GM21786 (cell line): ENCODE data around the gene SUGP1.
"Not testable (repeated sequence)": the region's sequence is repeated elsewhere in the genome, so short reads cannot be mapped to it uniquely, and the experiment has no call there.

ENCODE experiments used
- ATAC-seq: cut with Tn5 transposase; IDR thresholded peaks from one replicate; pipeline ENCODE4 v1.9.1; 2021; ENCODE audit not compliant: unreplicated experiment

The SUGP1 gene

GRCh38 chr19:19268453-19269385 is 51.6 kb downstream of the SUGP1 start:
- no peak for ATAC-seq

GRCh38 chr19:19267305-19267704 is 53.0 kb downstream of the SUGP1 start:
- ATAC-seq, result no peak

- ATAC-seq, result no peak
Measured at GRCh38 chr19:19263886-19264487, 56.3 kb downstream of the SUGP1 start.

- ATAC-seq, result no peak
Measured at GRCh38 chr19:19262190-19263057, 57.9 kb downstream of the SUGP1 start.

- no peak for ATAC-seq
Measured at GRCh38 chr19:19261350-19262189, 58.7 kb downstream of the SUGP1 start.

GRCh38 chr19:19260417-19261214 is 59.7 kb downstream of the SUGP1 start:
- no peak for ATAC-seq

GRCh38 chr19:19259741-19260140 is 60.6 kb downstream of the SUGP1 start:
- no peak for ATAC-seq

GRCh38 chr19:19258589-19259338 is 61.5 kb downstream of the SUGP1 start:
- no peak for ATAC-seq

- no peak for ATAC-seq
Measured at GRCh38 chr19:19257836-19258588, 62.3 kb downstream of the SUGP1 start.

GRCh38 chr19:19257137-19257536 is 63.2 kb downstream of the SUGP1 start:
- no peak for ATAC-seq

- no peak for ATAC-seq
Measured at GRCh38 chr19:19256072-19256969, 64.0 kb downstream of the SUGP1 start.

GRCh38 chr19:19253409-19253808 is 66.9 kb downstream of the SUGP1 start:
- not testable (repeated sequence) for ATAC-seq

GRCh38 chr19:19250196-19250801 is 70.0 kb downstream of the SUGP1 start:
- ATAC-seq, result no peak

GRCh38 chr19:19240476-19240875 is 79.8 kb downstream of the SUGP1 start:
- ATAC-seq, result no peak

GRCh38 chr19:19239675-19240074 is 80.6 kb downstream of the SUGP1 start:
- no peak for ATAC-seq

GRCh38 chr19:19238126-19238894 is 82.0 kb downstream of the SUGP1 start:
- ATAC-seq, result no peak
